ENCODE results near the gene ZNF14.

DNA sequence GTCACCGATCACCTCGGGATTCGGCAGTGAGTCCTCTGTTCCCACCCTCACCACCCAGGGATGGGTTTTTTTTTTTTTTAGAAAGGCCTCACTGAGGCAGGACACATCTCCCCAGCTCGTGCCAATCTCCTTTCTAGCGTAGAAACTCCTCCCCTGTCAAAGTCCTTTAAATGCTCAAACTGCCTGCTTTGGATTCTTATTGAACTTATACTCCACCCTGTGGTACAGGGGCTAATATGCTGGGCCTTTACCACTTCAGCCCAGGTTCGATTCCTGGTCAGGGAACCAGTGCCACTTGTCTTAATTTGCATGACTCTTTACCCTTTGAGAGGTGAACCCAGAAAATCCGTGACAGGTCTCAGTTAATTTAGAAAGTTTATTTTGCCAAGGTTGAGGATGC, 8.3 kb upstream of the ZNF14 start:
- TF ChIP-seq POLR2A (IDR thresholded peaks at IDR 0.05) (no peak), POLR2AphosphoS5 (IDR thresholded peaks at IDR 0.05) (no peak), EP300 (IDR thresholded peaks at IDR 0.05) (no peak)
- TF ChIP-seq, protein P1, sequence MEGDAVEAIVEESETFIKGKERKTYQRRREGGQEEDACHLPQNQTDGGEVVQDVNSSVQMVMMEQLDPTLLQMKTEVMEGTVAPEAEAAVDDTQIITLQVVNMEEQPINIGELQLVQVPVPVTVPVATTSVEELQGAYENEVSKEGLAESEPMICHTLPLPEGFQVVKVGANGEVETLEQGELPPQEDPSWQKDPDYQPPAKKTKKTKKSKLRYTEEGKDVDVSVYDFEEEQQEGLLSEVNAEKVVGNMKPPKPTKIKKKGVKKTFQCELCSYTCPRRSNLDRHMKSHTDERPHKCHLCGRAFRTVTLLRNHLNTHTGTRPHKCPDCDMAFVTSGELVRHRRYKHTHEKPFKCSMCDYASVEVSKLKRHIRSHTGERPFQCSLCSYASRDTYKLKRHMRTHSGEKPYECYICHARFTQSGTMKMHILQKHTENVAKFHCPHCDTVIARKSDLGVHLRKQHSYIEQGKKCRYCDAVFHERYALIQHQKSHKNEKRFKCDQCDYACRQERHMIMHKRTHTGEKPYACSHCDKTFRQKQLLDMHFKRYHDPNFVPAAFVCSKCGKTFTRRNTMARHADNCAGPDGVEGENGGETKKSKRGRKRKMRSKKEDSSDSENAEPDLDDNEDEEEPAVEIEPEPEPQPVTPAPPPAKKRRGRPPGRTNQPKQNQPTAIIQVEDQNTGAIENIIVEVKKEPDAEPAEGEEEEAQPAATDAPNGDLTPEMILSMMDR (IDR thresholded peaks at IDR 0.05), result no peak

Measured in sigmoid colon (tissue), 4 donors.